NT2/D1 (cell line): ENCODE measurements around the gene SHISAL2B.

Experiments used
- SUZ12 ChIP-seq: IDR thresholded peaks from 2 replicates; pipeline ENCODE4 v1.6.1; 2011; ENCODE audit not compliant: insufficient read length, insufficient read depth; ENCODE audit errors: extremely low read depth
- YY1 ChIP-seq: IDR thresholded peaks from 2 replicates; pipeline ENCODE4 v1.6.1; 2011; ENCODE audit not compliant: insufficient read length, insufficient read depth
- ZNF274 ChIP-seq: IDR thresholded peaks from 2 replicates; pipeline ENCODE4 v1.6.1; 2011; ENCODE audit warnings: mild to moderate bottlenecking, low read depth, low read length

DNA sequence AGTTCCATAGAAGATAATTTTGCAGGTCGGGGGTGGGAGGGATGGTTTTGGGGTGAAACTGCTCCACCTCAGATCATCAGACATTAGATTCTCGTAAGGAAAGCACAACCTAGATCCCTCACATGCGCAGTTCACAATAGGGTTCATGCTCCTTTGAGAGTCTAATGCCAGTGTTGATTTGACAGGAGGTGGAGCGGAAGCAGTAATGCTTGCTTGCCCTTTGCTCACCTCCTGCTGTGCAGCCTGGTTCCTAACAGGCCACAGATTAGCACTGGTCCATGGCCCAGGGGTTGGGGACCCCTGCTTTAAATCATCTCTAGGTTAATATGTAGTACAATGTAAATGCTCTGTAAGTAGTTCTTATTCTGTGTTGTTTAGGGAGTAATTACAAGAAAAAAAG, 10.5 kb downstream of the SHISAL2B start:
- TF ChIP-seq YY1 (no peak), ZNF274 (no peak), SUZ12 (no peak)
